Measurements from ENCODE around the gene HIRA. TPM values are rescaled to one million over a fixed set of nuclear protein-coding genes. Genes with fewer than 3 reads are reported as not detected.

The HIRA gene
- total RNA-seq, 1 donor from 2014 or later, result 27.9 TPM

DNA sequence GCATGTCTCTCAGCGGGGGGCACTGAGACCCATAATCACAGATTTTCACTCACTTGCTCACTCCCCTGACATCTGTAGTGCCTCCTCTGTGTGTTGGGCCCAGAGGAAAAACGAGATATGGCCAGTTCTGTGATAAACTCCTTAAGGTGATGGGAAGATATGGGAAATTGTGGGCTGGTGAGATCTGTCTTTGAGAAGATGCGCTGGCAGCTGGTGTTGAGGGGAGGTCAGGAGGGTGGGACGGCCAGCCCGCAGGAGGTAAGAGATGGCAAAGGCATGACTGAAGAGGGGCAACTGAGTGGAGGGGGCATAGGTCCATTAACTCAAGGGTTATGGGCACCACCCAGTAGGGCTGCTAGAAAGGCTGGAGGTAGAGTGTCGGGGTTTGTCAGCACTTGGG lies 79.9 kb downstream of the HIRA start:
- no peak overlapping the region for H3K27ac ChIP-seq
- intact Hi-C loops (cut with DNase I), result no loop called here
- peaks cover 95% of the 10 kb centered on the region for H3K36me3 ChIP-seq

DNA sequence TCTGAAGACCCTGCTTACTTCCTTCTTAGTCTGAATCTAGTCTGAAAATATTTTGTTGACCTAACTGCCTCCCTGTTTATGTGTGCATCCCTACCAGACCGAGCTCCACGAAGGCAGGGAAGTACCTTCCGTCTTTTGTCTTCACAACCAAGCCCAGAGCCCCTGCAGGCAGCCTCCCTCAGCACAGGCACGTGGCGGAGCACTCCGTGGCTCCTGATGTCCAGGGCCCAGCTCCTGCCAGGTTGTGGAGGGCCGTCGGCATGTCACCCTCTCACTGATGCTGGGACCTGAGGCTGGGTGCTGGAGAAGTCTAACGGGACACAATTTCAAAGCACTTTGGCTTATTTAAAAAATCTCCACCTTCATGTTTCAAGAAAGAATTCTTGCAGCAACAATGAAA lies 80.6 kb downstream of the HIRA start:
- Histone ChIP-seq H3K27ac (no peak overlapping the region), H3K9me3 (no peaks in the 10 kb centered on the region), H3K27me3 (ENCODE audit: low read depth) (no peaks in the 10 kb centered on the region), H3K4me1 (no peaks in the 10 kb centered on the region), H3K4me3 (no peak overlapping the region), H3K36me3 (peaks cover 95% of the 10 kb centered on the region)
- intact Hi-C loops (cut with DNase I), result no loop called here
- DNase-seq, result no peak
- TF ChIP-seq, protein P1, sequence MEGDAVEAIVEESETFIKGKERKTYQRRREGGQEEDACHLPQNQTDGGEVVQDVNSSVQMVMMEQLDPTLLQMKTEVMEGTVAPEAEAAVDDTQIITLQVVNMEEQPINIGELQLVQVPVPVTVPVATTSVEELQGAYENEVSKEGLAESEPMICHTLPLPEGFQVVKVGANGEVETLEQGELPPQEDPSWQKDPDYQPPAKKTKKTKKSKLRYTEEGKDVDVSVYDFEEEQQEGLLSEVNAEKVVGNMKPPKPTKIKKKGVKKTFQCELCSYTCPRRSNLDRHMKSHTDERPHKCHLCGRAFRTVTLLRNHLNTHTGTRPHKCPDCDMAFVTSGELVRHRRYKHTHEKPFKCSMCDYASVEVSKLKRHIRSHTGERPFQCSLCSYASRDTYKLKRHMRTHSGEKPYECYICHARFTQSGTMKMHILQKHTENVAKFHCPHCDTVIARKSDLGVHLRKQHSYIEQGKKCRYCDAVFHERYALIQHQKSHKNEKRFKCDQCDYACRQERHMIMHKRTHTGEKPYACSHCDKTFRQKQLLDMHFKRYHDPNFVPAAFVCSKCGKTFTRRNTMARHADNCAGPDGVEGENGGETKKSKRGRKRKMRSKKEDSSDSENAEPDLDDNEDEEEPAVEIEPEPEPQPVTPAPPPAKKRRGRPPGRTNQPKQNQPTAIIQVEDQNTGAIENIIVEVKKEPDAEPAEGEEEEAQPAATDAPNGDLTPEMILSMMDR (IDR thresholded peaks at IDR 0.05), result no peak
- no peak for ATAC-seq

More for the DNA sequence above, 79.9 kb downstream of the HIRA start:
- TF ChIP-seq, protein P1 (IDR thresholded peaks at IDR 0.05), result no peak
- Histone ChIP-seq H3K9me3 (no peaks in the 10 kb centered on the region), H3K4me3 (no peak overlapping the region), H3K4me1 (no peaks in the 10 kb centered on the region), H3K27me3 (ENCODE audit: low read depth) (no peaks in the 10 kb centered on the region)
- ATAC-seq (no peak), DNase-seq (no peak)

DNA sequence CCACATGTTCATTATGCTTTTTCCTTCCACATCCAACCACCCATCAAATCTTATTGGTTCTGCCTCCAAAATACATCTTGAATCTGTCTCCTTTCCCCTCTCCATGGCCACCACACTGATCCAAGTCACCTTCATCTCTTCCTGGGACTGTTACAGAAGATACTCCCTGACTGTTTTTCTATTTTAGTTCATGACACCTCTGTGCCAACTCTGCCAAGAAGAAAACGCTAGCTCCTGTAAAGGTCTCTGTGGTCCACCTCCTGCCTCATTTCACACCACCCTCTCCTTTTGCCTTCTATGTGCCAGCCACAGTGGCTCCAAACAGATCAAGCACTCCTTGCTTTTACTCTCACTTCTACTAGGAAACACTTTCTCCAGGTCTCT lies 81.1 kb downstream of the HIRA start:
- H3K4me1 ChIP-seq, result no peaks in the 10 kb centered on the region
- H3K4me3 ChIP-seq, result no peak overlapping the region
- TF ChIP-seq, protein P1 (IDR thresholded peaks at IDR 0.05), result no peak
- H3K27me3 ChIP-seq (ENCODE audit: low read depth), result no peaks in the 10 kb centered on the region
- intact Hi-C loops (cut with DNase I), result no loop called here
- H3K27ac ChIP-seq, result no peak overlapping the region
- H3K9me3 ChIP-seq, result no peaks in the 10 kb centered on the region
- peaks cover 95% of the 10 kb centered on the region for H3K36me3 ChIP-seq
- ATAC-seq (no peak), DNase-seq (no peak)

DNA sequence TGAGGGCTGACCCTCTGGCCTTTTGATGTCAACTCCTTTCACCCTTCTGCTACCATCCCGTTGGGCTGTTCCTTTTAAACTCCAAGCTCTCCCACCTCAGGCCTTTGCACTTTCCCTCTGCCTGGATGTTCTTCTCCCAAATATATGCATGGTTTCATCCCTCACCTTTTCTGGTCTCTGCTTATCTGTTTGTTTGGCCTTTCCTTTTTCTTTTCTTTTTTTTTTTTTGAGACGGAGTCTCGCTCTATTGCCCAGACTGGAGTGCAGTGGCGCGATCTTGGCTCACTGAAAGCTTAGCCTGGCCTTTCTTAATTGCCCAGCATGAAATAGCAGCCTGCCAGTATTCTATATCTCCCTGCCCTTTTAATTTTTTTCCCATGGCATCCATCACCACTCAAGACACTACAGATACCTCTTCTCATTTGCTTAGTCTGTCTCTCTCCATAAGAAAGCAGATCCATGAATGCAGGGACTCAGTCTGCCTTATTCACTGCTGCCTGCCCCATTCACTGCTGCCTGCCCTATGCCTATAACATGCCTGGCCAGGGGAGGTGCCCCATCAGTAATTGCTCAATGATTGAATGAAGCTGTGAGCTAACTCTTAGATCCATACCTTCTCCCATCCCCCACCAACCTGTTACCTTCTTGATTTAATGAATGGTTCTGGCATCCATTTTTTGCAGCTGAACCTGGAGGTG lies 81.6 kb downstream of the HIRA start:
- DNase-seq (no peak), ATAC-seq (no peak)
- H3K9me3 ChIP-seq, result no peaks in the 10 kb centered on the region
- H3K27me3 ChIP-seq (ENCODE audit: low read depth), result no peaks in the 10 kb centered on the region
- no peak overlapping the region for H3K4me3 ChIP-seq
- TF ChIP-seq, protein P1 (IDR thresholded peaks at IDR 0.05), result no peak
- intact Hi-C loops (cut with DNase I), result no loop called here
- H3K36me3 ChIP-seq, result peaks cover 95% of the 10 kb centered on the region
- H3K4me1 ChIP-seq, result no peaks in the 10 kb centered on the region
- H3K27ac ChIP-seq, result no peak overlapping the region

DNA sequence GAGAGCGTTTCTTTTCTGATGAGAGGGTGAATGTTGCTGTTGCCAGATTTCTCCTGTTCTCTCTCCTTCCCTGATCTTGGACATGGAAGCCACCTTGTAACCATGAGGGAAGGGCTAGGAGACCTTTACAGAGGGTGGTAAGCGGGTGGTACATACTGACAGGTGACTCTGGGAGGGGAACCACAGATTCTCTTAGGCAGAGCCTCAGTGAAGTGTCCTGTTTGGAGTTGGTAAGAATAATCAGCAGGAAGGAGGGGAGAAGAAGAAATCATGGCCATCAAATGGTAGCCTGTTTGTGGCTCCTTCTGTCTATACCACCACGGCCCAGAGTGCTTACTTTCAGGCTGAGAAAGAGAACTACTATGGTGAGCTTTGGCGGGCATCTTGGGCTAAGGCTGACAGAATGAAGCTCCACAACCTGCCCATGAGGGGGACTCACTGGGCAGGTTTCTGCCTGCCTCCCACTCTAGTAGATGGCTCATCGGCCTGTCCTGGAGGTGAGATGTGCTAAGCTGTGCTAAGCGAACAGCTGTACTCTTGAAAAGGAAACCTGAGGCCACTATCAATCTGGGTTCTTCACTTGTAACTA lies 84.8 kb downstream of the HIRA start:
- TF ChIP-seq, protein P1 (IDR thresholded peaks at IDR 0.05), result no peak
- H3K27me3 ChIP-seq (ENCODE audit: low read depth), result no peaks in the 10 kb centered on the region
- no peak for ATAC-seq
- H3K4me1 ChIP-seq, result no peaks in the 10 kb centered on the region
- H3K9me3 ChIP-seq, result no peaks in the 10 kb centered on the region
- peaks cover 88% of the 10 kb centered on the region for H3K36me3 ChIP-seq
- no peak overlapping the region for H3K4me3 ChIP-seq
- H3K27ac ChIP-seq, result no peak overlapping the region
- DNase-seq, result no peak
- intact Hi-C loops (cut with DNase I), result no loop called here

Data from lower lobe of right lung (tissue), 2 donors.